Brain microvascular endothelial cell (primary cell): ENCODE results near the gene EFNB3.

Experiments used
- DNase-seq: peaks from one replicate; pipeline ENCODE4 v3.0.0-alpha.2; 2020
- H3K27ac ChIP-seq: fragments of 250-450 bp; sonication (Bioruptor Pico); 2 replicates; pipeline ENCODE4 v1.5.1; 2020; ENCODE audit warnings: mild to moderate bottlenecking, moderate library complexity
- H3K27me3 ChIP-seq: fragments of 250-450 bp; sonication (Bioruptor Pico); replicated peaks from 2 replicates; pipeline ENCODE4 v1.5.1; 2020; ENCODE audit warnings: mild to moderate bottlenecking
- H3K36me3 ChIP-seq: fragments of 250-450 bp; sonication (Bioruptor Pico); replicated peaks from 2 replicates; pipeline ENCODE4 v1.5.1; 2020; ENCODE audit warnings: mild to moderate bottlenecking
- H3K4me3 ChIP-seq: 2 replicates; pipeline ENCODE4 v1.5.1; 2011; ENCODE audit warnings: low read depth, mild to moderate bottlenecking, control low read depth, low read length, moderate library complexity
- in situ Hi-C: cut with HindIII; loops from 2 replicates; pipeline ENCODE4 v1.10.0; 2017; ENCODE audit warnings: low sequenced_read_pairs, low pct_ligation_motif_present
- TF ChIP-seq, protein P1 (sequence below): IDR thresholded peaks from 2 replicates; pipeline ENCODE4 v1.5.1; 2011; ENCODE audit warnings: low read depth, mild to moderate bottlenecking, moderate library complexity, low read length, control low read depth, inconsistent platforms; ENCODE audit errors: missing control alignments

The EFNB3 gene

DNA sequence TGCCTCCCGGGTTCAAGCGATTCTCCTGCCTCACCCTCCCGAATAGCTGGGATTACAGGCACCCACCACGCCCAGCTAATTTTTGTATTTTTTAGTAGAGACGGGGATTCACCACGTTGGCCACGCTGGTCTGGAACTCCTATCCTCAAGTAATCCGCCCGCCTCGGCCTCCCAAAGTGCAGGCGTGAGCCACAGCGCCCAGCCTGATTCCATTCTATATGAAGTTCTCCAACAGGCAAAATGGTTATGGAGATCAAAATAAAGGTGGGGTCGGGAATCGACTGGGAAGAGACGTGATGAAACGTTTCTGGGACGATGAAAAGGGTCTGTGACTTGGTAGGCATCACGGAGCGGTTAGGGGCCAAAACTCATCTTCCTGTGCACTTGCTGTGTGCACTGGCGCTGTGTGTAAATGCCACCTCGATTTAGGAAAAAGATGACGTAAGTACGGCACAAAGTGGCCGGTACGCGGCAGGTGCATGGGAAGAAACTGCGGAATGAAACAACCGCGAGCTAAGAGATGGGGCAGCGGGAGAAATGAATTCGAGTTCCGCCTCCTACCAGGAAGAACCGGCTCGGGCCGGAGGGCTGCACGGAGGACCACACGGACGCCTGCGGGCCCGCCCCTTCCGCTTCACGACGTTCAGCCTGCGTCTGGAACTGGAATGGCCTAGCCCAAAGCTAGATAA lies 19.3 kb upstream of the EFNB3 start:
- Histone ChIP-seq H3K4me3 (peak overlapping the region; percentile 95), H3K36me3 (peaks cover 3% of the 10 kb centered on the region), H3K27ac (peak overlapping the region; percentile 97), H3K27me3 (no peaks in the 10 kb centered on the region)
- DNase-seq: peak; percentile 84
- in situ Hi-C loops: no loop called here
- TF ChIP-seq, protein P1, sequence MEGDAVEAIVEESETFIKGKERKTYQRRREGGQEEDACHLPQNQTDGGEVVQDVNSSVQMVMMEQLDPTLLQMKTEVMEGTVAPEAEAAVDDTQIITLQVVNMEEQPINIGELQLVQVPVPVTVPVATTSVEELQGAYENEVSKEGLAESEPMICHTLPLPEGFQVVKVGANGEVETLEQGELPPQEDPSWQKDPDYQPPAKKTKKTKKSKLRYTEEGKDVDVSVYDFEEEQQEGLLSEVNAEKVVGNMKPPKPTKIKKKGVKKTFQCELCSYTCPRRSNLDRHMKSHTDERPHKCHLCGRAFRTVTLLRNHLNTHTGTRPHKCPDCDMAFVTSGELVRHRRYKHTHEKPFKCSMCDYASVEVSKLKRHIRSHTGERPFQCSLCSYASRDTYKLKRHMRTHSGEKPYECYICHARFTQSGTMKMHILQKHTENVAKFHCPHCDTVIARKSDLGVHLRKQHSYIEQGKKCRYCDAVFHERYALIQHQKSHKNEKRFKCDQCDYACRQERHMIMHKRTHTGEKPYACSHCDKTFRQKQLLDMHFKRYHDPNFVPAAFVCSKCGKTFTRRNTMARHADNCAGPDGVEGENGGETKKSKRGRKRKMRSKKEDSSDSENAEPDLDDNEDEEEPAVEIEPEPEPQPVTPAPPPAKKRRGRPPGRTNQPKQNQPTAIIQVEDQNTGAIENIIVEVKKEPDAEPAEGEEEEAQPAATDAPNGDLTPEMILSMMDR: no peak

- in situ Hi-C loops: no loop called here
- peak; percentile 68 for DNase-seq
Observed at GRCh38 chr17:7686222-7687071, 18.6 kb upstream of the EFNB3 start.

DNA sequence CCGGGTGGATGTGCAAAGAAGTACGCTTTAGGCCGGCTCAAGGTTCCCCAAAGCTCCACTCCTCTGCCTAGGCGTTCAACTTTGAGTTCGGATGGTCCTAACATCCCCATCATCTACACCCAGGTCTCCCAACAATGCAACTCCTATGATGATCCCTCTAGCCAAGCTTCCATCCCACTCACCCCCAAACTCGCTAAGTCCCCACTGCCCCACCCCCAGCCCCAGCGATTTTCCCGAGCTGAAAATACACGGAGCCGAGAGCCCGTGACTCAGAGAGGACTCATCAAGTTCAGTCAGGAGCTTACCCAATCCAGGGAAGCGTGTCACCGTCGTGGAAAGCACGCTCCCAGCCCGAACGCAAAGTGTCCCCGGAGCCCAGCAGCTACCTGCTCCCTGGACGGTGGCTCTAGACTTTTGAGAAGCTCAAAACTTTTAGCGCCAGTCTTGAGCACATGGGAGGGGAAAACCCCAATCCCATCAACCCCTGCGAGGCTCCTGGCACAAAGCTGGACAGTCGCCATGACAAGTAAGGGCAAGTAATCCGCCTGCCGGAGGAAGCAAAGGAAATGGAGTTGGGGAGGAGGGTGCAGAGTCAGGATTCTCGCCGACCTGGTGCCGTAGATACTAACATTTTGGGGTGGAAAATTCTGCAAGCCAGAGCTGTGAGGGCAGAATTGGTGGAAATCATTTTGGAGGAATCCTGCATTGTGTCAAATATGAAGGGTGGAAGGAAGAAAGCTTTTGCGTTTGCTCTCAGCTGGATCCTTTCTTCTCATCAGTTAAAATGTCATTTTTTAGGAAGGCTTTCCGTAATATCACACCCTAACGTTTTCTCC lies 17.7 kb upstream of the EFNB3 start, which contains the start of gene TP53:
TSS of gene TP53 (minus strand) at position 419 of the 836 bp plus-strand sequence. CDS start 10,896 bp downstream, outside the sequence.
- Histone ChIP-seq H3K36me3 (peaks cover 3% of the 10 kb centered on the region), H3K27me3 (no peaks in the 10 kb centered on the region), H3K27ac (peak within 1 kb of the TSS; percentile 97), H3K4me3 (peak within 1 kb of the TSS; percentile 95)
- in situ Hi-C loops: no loop called here
- TF ChIP-seq, protein P1: peak; percentile 26
- peak; percentile 85 for DNase-seq

More at GRCh38 chr17:7686222-7687071, 18.6 kb upstream of the EFNB3 start:
- H3K27ac ChIP-seq: peak overlapping the region; percentile 97
- H3K27me3 ChIP-seq: no peaks in the 10 kb centered on the region
- TF ChIP-seq, protein P1: no peak
- H3K36me3 ChIP-seq: peaks cover 3% of the 10 kb centered on the region
- H3K4me3 ChIP-seq: peak overlapping the region; percentile 95

GRCh38 chr17:7687908-7688807 lies 16.8 kb upstream of the EFNB3 start, which contains the start of gene WRAP53:
TSS of gene WRAP53 (plus strand) at chr17:7688477. CDS start at chr17:7688649, 172 bp downstream.
- peaks cover 3% of the 10 kb centered on the region for H3K36me3 ChIP-seq
- no peaks in the 10 kb centered on the region for H3K27me3 ChIP-seq
- H3K27ac ChIP-seq: peak within 1 kb of the TSS; percentile 97
- peak; percentile 99 for DNase-seq
- peak within 1 kb of the TSS; percentile 95 for H3K4me3 ChIP-seq
- in situ Hi-C loops: no loop called here
- TF ChIP-seq, protein P1: peak; percentile 99
